ENCODE measurements around the gene AGRN.
A peak's percentile ranks its signal among the peaks of the same experiment; 100 is the strongest.
"Not testable (repeated sequence)": the region's sequence is repeated elsewhere in the genome, so short reads cannot be mapped to it uniquely, and the experiment has no call there.

Gene AGRN

GRCh38 chr1:981955-982558 lies 37.9 kb upstream of the AGRN start, which contains the start of gene PERM1:
TSS of gene PERM1 (minus strand) at chr1:982093. CDS start at chr1:981029, 1,064 bp downstream.
- no peak for DNase-seq

GRCh38 chr1:982765-983436 lies 37.0 kb upstream of the AGRN start:
- no peak for DNase-seq

GRCh38 chr1:983798-984475 lies 36.0 kb upstream of the AGRN start:
- DNase-seq = no peak

- no peak for DNase-seq
Observed at GRCh38 chr1:984476-984814, 35.5 kb upstream of the AGRN start.

- DNase-seq = no peak
Observed at GRCh38 chr1:985126-985525, 34.8 kb upstream of the AGRN start.

GRCh38 chr1:988061-988460 lies 31.9 kb upstream of the AGRN start:
- DNase-seq = not testable (repeated sequence)

GRCh38 chr1:991275-991674 lies 28.6 kb upstream of the AGRN start:
- not testable (repeated sequence) for DNase-seq

- no peak for DNase-seq
Observed at GRCh38 chr1:991895-992294, 28.0 kb upstream of the AGRN start.

- no peak for DNase-seq
Observed at GRCh38 chr1:992362-992761, 27.6 kb upstream of the AGRN start.

- DNase-seq = no peak
Observed at GRCh38 chr1:993379-993995, 26.4 kb upstream of the AGRN start.

GRCh38 chr1:994546-994945 lies 25.4 kb upstream of the AGRN start:
- DNase-seq = not testable (repeated sequence)

- no peak for DNase-seq
Observed at GRCh38 chr1:995665-996633, 24.0 kb upstream of the AGRN start.

GRCh38 chr1:996851-997712 lies 22.8 kb upstream of the AGRN start:
- no peak for DNase-seq

- DNase-seq = no peak
Observed at GRCh38 chr1:997713-997992, 22.3 kb upstream of the AGRN start.

- DNase-seq = no peak
Observed at GRCh38 chr1:997993-998744, 21.8 kb upstream of the AGRN start.

- no peak for DNase-seq
Observed at GRCh38 chr1:998745-998994, 21.2 kb upstream of the AGRN start.

GRCh38 chr1:998995-999724 lies 20.8 kb upstream of the AGRN start:
- DNase-seq = no peak

- DNase-seq = peak; percentile 78
Observed at GRCh38 chr1:999725-1000356, 20.1 kb upstream of the AGRN start, which contains the start of gene HES4. TSS of gene HES4 (minus strand) at chr1:1000097. CDS start at chr1:999973, 124 bp downstream.

- DNase-seq = peak; percentile 61
Observed at GRCh38 chr1:1000357-1001056, 19.4 kb upstream of the AGRN start.
